ENCODE measurements around the gene ACTRT3.

The ACTRT3 gene

GRCh38 chr3:169813757-169814517, 44.6 kb upstream of the ACTRT3 start:
- TF ChIP-seq PRDM1 (tag by site-specific recombination; IDR thresholded peaks at IDR 0.05) (no peak), ZNF660 (tag by site-specific recombination; IDR thresholded peaks at IDR 0.05) (no peak), ZNF211 (tag by site-specific recombination; IDR thresholded peaks at IDR 0.05; ENCODE audit: low read depth) (no peak), ZNF513 (tag by site-specific recombination; IDR thresholded peaks at IDR 0.05) (no peak), ZNF214 (tag by site-specific recombination; IDR thresholded peaks at IDR 0.05; ENCODE audit: borderline replicate concordance) (no peak), ZNF658 (tag by site-specific recombination; IDR thresholded peaks at IDR 0.05) (no peak), BCL6B (tag by site-specific recombination; IDR thresholded peaks at IDR 0.05) (no peak)
- Histone ChIP-seq H3K9me3 (ENCODE audit: control insufficient read depth, insufficient read depth, low read depth, low read length) (no peaks in the 10 kb centered on the region), H3K4me1 (ENCODE audit: control insufficient read depth, insufficient read depth, low read length) (no peaks in the 10 kb centered on the region), H3K27ac (ENCODE audit: extremely low read depth, low read depth, low read length) (no peak overlapping the region), H3K36me3 (ENCODE audit: control insufficient read depth in 2 of 2, insufficient read depth in 1 of 2, low read length in 2 of 2) (no peaks in the 10 kb centered on the region), H3K4me3 (ENCODE audit: low read depth, low read length) (no peak overlapping the region)
- ChIA-PET CTCF (no interaction called here), POLR2A (no interaction called here)

GRCh38 chr3:169813278-169813677, 43.9 kb upstream of the ACTRT3 start:
- no peaks in the 10 kb centered on the region for H3K36me3 ChIP-seq (ENCODE audit: control insufficient read depth in 2 of 2, insufficient read depth in 1 of 2, low read length in 2 of 2)
- no peaks in the 10 kb centered on the region for H3K4me1 ChIP-seq (ENCODE audit: control insufficient read depth, insufficient read depth, low read length)
- H3K27ac ChIP-seq (ENCODE audit: extremely low read depth, low read depth, low read length) = no peak overlapping the region
- POLR2A ChIA-PET = interaction anchor here (0.7 to 1.3 kb wide), 3 partner anchors 40 to 151 kb away, joined by 3 to 6 read pairs (median 4); partner anchors contain the start of genes ACTRT3 and MYNN
- TF ChIP-seq ZNF664 (tag by site-specific recombination; IDR thresholded peaks at IDR 0.05) = no peak
- TF ChIP-seq TRIM28 (IDR thresholded peaks at IDR 0.05; ENCODE audit: borderline replicate concordance, low read length) = 0 out of 2 replicates have a peak, but pooled peaks have one; percentile 3
- no peak overlapping the region for H3K4me3 ChIP-seq (ENCODE audit: low read depth, low read length)
- H3K9me3 ChIP-seq (ENCODE audit: control insufficient read depth, insufficient read depth, low read depth, low read length) = no peaks in the 10 kb centered on the region
- CTCF ChIA-PET = interaction anchor here (0.6 kb wide), 1 partner anchor 391 kb away, joined by 3 read pairs; no protein-coding TSS in a partner anchor

- no peaks in the 10 kb centered on the region for H3K36me3 ChIP-seq (ENCODE audit: control insufficient read depth in 2 of 2, insufficient read depth in 1 of 2, low read length in 2 of 2)
- H3K4me3 ChIP-seq (ENCODE audit: low read depth, low read length) = peak within 1 kb of the TSS; percentile 61
- POLR2A ChIA-PET = interaction anchor here (0.7 to 1.6 kb wide), 4 partner anchors 12 to 150 kb away, joined by 3 to 6 read pairs (median 4); partner anchors contain the start of genes ACTRT3 and MYNN
- CTCF ChIA-PET = interaction anchor here (0.6 to 0.7 kb wide), 4 partner anchors 15 to 601 kb away, joined by 3 read pairs; no protein-coding TSS in a partner anchor
- no peaks in the 10 kb centered on the region for H3K9me3 ChIP-seq (ENCODE audit: control insufficient read depth, insufficient read depth, low read depth, low read length)
- H3K27ac ChIP-seq (ENCODE audit: extremely low read depth, low read depth, low read length) = peak within 1 kb of the TSS; percentile 80
- H3K4me1 ChIP-seq (ENCODE audit: control insufficient read depth, insufficient read depth, low read length) = no peaks in the 10 kb centered on the region
- TF ChIP-seq CTCF (tag by site-specific recombination; IDR thresholded peaks at IDR 0.05) = no peak
- TF ChIP-seq ZNF335 (tag by site-specific recombination; conservative IDR thresholded peaks at IDR 0.05) = peak; percentile 71
- TF ChIP-seq SP3 (tag by site-specific recombination; IDR thresholded peaks at IDR 0.05) = peak; percentile 54; the same call in 1 of the 2 replicates
- TF ChIP-seq ZNF449 (tag by site-specific recombination; IDR thresholded peaks at IDR 0.05) = 0 out of 2 replicates have a peak, but pooled peaks have one; percentile 50
- TF ChIP-seq ZIC2 (tag by site-specific recombination; IDR thresholded peaks at IDR 0.05) = peak; percentile 76
- peak; percentile 61 for TF ChIP-seq SP2 (tag by site-specific recombination; IDR thresholded peaks at IDR 0.05)
- no peak for TF ChIP-seq ZNF596 (tag by site-specific recombination; IDR thresholded peaks at IDR 0.05)
- TF ChIP-seq ZBTB10 (tag by site-specific recombination; IDR thresholded peaks at IDR 0.05) = peak; percentile 7; the same call in 1 of the 2 replicates
- TF ChIP-seq KLF1 (tag by site-specific recombination; IDR thresholded peaks at IDR 0.05) = peak; percentile 37; the same call in 1 of the 2 replicates
- 0 out of 2 replicates have a peak, but pooled peaks have one; percentile 31 for TF ChIP-seq ZNF629 (tag by site-specific recombination; IDR thresholded peaks at IDR 0.05)
These were observed 43.2 kb upstream of the ACTRT3 start, which contains the start of the genes LRRC34 and LRRIQ4 for GRCh38 chr3:169812332-169813235. Gene LRRC34 (minus strand): TSS chr3:169812904. CDS start chr3:169812548, 356 bp downstream. Gene LRRIQ4 (plus strand): TSS chr3:169812870. CDS start chr3:169821922, 9,052 bp downstream.

All from HEK293 (cell line).